Activated CD4-positive, alpha-beta T cell treated with anti-CD3 and anti-CD28 coated beads, Interleukin-2, amount 10 ng/mL, durations not matched to agents 7 days and 5 days (primary cell): ENCODE measurements around the gene C19orf85. TPM values are rescaled to one million over a fixed set of nuclear protein-coding genes. Genes with fewer than 3 reads are reported as not detected.
"Not testable (repeated sequence)": the region's sequence is repeated elsewhere in the genome, so short reads cannot be mapped to it uniquely, and the experiment has no call there.

Experiments
- CTCF ChIA-PET: fragments of 350-600 bp; sonication (Branson Sonifier 250); formaldehyde crosslinking; loops from one replicate; lab custom pipeline; 2021; ENCODE audit warnings: antibody characterized with exemption; lab: Charles Lee
- POLR2A ChIA-PET: fragments of 350-600 bp; sonication (Branson Sonifier 250); formaldehyde crosslinking; loops from one replicate; lab custom pipeline; 2021; ENCODE audit warnings: antibody characterized with exemption; lab: Charles Lee
- DNase-seq: peaks from one replicate; pipeline ENCODE4 v3.0.0-alpha.2; 2020
- H3K27ac Mint-ChIP-seq: one replicate; pipeline ENCODE4 v1.8.0; 2021; ENCODE audit warnings: mild to moderate bottlenecking, moderate library complexity, mixed read lengths
- H3K27me3 Mint-ChIP-seq: one replicate; pipeline ENCODE4 v1.8.0; 2021; ENCODE audit warnings: mixed read lengths
- H3K36me3 Mint-ChIP-seq: one replicate; pipeline ENCODE4 v1.8.0; 2021; ENCODE audit warnings: low read depth, mixed read lengths
- H3K4me1 Mint-ChIP-seq: one replicate; pipeline ENCODE4 v1.8.0; 2021; ENCODE audit warnings: mixed read lengths
- H3K4me3 Mint-ChIP-seq: one replicate; pipeline ENCODE4 v1.8.0; 2021; ENCODE audit warnings: mild to moderate bottlenecking, moderate library complexity, mixed read lengths
- H3K9me3 Mint-ChIP-seq: one replicate; pipeline ENCODE4 v1.8.0; 2021; ENCODE audit warnings: mixed read lengths
- total RNA-seq, 2 experiments: library from RNA; stranded (reverse); gene quantifications; one replicate each; pipeline ENCODE4 v1.2.3, GENCODE V29; 2021

Gene C19orf85
- not detected for total RNA-seq

DNA sequence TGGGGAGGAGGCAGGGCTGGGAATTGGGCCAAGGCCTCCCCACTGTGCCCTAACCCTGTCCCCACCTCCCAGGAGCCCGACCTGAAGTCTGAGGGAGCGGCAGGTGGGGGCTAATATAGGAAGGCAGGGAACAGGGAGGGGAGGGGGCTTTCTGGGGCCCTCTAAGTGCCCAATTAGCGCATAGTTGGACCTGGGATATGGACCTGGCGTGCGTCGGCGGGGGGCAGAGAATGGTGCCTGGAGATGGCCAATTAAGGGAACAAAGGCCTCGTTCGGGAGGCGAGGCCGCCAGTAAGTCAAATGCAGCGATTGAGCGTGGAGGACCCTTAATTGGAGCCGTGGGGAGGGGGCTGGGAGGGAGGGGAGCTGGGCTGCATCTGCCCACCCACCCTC, at the start of gene C19orf85:
TSS of gene C19orf85 (minus strand) at position 90 of the 393 bp plus-strand sequence. CDS start 197 bp downstream, outside the sequence.
- H3K36me3 Mint-ChIP-seq: no peaks in the 10 kb centered on the region
- no peak within 1 kb of the TSS for H3K4me3 Mint-ChIP-seq
- peaks cover 27% of the 10 kb centered on the region for H3K4me1 Mint-ChIP-seq
- POLR2A ChIA-PET: no interaction called here
- CTCF ChIA-PET: no interaction called here
- H3K27me3 Mint-ChIP-seq: peaks cover 2% of the 10 kb centered on the region
- H3K9me3 Mint-ChIP-seq: no peaks in the 10 kb centered on the region
- DNase-seq: no peak
- H3K27ac Mint-ChIP-seq: no peak within 1 kb of the TSS

DNA sequence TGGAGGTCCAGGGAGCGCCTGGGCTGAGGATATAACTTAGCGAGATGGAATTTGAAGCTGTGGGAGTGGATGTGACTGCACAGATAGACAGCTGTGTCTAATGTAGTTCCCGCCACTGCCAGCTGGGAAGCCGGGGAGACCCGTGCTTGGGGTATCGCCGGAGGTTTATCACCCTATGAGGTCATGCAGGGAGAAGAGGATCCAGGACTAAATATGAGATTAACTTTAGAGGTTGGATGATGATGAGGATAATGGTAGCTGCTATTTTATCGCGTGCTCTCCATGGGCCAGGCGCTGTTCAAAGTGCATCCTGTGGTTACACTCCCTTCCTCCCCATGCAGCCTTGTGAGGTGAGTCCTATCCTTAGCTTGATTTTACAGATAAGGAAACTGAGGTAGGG, 43.6 kb upstream of the C19orf85 start:
- Mint-ChIP-seq H3K27ac (no peak overlapping the region), H3K4me3 (no peak overlapping the region), H3K36me3 (peaks cover 7% of the 10 kb centered on the region), H3K4me1 (peaks cover 11% of the 10 kb centered on the region), H3K9me3 (peaks cover 2% of the 10 kb centered on the region), H3K27me3 (peaks cover 1% of the 10 kb centered on the region)
- no peak for DNase-seq
- CTCF ChIA-PET: interaction anchor here (0.7 to 1.8 kb wide), 2 partner anchors 132 to 367 kb away, joined by 4 to 8 read pairs; no protein-coding TSS in a partner anchor
- POLR2A ChIA-PET: no interaction called here

DNA sequence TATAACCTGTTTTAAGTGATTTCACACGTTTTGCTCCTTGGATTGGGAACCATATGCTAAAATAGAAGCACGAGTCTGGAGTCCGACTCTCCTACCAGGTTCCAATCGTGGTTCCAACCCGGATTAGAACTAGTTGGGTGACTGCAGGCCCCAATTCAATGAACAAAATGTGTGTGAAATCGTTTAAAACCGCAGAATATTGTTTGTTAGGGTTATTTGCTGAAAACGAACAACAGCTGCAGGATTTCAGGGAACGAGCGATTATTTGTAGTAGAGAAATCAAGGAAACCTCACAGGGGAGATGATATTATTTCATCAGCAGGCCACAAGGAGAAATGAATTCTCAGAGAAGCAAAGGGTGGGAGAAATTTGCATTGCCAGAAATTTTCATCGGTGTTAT, 40.4 kb upstream of the C19orf85 start:
- ChIA-PET POLR2A (no interaction called here), CTCF (interaction anchor here (1.2 to 2.6 kb wide), 11 partner anchors 11 to 149 kb away, joined by 4 to 19 read pairs (median 9); partner anchors contain the start of genes FIZ1, ISOC2, ZNF581 and ZNF628)
- H3K36me3 Mint-ChIP-seq: peaks cover 10% of the 10 kb centered on the region
- H3K9me3 Mint-ChIP-seq: peaks cover 8% of the 10 kb centered on the region
- H3K4me3 Mint-ChIP-seq: no peak overlapping the region
- DNase-seq: no peak
- H3K27ac Mint-ChIP-seq: no peak overlapping the region
- peaks cover 21% of the 10 kb centered on the region for H3K4me1 Mint-ChIP-seq
- H3K27me3 Mint-ChIP-seq: no peaks in the 10 kb centered on the region

DNA sequence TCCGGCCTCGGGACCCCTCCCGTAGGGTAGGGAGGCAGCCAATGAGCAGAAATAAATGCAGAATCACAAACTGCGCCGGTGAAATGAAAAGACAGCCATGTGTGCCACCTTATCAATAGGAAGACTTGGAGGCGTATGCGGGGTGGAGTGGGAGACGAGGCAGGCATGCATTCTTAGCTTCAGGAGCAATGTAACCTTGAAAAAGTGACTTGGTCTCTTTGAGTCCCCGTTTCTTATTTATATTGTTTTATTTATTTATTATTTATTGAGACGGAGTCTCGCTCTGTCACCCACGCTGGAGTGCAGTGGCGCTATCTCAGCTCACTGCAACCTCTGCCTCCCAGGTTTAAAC, 39.7 kb upstream of the C19orf85 start:
- H3K9me3 Mint-ChIP-seq: peaks cover 8% of the 10 kb centered on the region
- H3K4me3 Mint-ChIP-seq: peak overlapping the region; percentile 73
- DNase-seq: no peak
- ChIA-PET POLR2A (interaction anchor here (0.7 to 1.0 kb wide), 2 partner anchors 100 to 117 kb away, joined by 3 read pairs; no protein-coding TSS in a partner anchor), CTCF (interaction anchor here (0.6 to 2.6 kb wide), 44 partner anchors 8 to 386 kb away, joined by 3 to 22 read pairs (median 5); partner anchors contain the start of genes CCDC106, FIZ1, HSPBP1 and ISOC2)
- no peaks in the 10 kb centered on the region for H3K27me3 Mint-ChIP-seq
- H3K27ac Mint-ChIP-seq: no peak overlapping the region
- peaks cover 21% of the 10 kb centered on the region for H3K4me1 Mint-ChIP-seq
- H3K36me3 Mint-ChIP-seq: peaks cover 10% of the 10 kb centered on the region

DNA sequence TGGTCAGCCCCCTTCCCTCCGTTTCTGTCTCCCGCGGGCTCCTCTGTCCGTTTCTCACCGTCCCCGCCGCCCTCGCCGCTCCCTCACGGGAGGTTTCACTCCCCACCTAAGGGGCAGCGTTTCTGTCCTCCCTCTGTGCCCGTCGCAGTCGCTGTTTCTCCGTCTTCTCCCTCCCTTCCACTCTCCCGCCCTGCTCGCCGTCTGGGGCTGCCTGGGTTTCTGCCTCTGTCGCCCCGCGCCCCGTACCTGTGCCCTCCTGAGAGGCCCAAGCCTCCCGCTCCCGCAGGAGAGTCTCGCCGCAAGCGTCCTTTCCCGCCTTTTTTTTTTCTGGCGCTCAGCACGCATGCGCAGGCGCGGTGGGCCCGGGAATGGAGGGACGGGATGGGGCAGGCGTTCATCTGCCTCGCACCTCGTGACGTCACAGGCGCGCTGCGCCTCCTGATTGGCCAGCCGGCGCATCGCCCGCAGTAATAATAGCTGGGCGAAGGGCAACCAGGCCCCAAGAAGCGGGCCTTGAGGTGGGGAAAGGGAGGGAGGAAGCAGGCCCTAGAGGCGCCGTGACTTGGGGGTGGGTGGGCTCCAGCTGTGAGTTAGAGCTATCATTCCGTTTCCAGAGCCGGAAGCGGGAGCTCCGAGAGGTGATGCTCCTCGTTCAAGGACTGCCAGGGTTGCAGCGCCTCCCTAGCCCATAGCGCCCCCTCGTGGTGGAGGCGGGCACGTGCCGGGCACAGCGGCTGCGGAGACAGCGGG, 39.1 kb upstream of the C19orf85 start:
- peak overlapping the region; percentile 73 for H3K4me3 Mint-ChIP-seq
- no peaks in the 10 kb centered on the region for H3K27me3 Mint-ChIP-seq
- POLR2A ChIA-PET: interaction anchor here (0.7 to 1.0 kb wide), 2 partner anchors 100 to 117 kb away, joined by 3 read pairs; no protein-coding TSS in a partner anchor
- peak; percentile 92 for DNase-seq
- peaks cover 8% of the 10 kb centered on the region for H3K9me3 Mint-ChIP-seq
- peaks cover 21% of the 10 kb centered on the region for H3K4me1 Mint-ChIP-seq
- H3K27ac Mint-ChIP-seq: peak overlapping the region; percentile 92
- CTCF ChIA-PET: interaction anchor here (0.6 to 2.6 kb wide), 45 partner anchors 8 to 386 kb away, joined by 3 to 22 read pairs (median 5); partner anchors contain the start of genes CCDC106, FIZ1, HSPBP1 and ISOC2
- peaks cover 10% of the 10 kb centered on the region for H3K36me3 Mint-ChIP-seq

DNA sequence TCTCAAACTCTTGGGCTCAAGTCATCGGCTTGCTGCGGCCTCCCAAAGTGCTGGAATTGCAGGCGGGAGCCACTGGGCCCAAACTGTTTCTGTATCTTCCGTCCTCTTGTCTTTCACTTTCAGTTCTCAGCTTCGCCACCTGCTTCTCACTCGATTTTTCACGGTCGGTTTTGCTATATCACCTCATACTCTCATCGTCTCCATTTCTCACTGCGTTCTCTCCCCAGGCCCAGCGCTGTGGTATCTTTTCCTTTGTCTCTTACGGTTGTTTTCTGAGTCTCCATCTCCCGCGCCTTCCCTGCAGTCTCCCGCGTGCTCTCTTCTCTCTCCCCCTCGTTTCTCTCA, 38.6 kb upstream of the C19orf85 start:
- POLR2A ChIA-PET: no interaction called here
- H3K27ac Mint-ChIP-seq: peak overlapping the region; percentile 92
- peaks cover 21% of the 10 kb centered on the region for H3K4me1 Mint-ChIP-seq
- H3K4me3 Mint-ChIP-seq: peak overlapping the region; percentile 73
- H3K36me3 Mint-ChIP-seq: peaks cover 10% of the 10 kb centered on the region
- DNase-seq: no peak
- peaks cover 8% of the 10 kb centered on the region for H3K9me3 Mint-ChIP-seq
- no peaks in the 10 kb centered on the region for H3K27me3 Mint-ChIP-seq
- CTCF ChIA-PET: interaction anchor here (0.7 to 2.6 kb wide), 17 partner anchors 9 to 362 kb away, joined by 3 to 22 read pairs (median 8); partner anchors contain the start of genes ZNF581, ZNF628, ZNF784 and ZNF865

DNA sequence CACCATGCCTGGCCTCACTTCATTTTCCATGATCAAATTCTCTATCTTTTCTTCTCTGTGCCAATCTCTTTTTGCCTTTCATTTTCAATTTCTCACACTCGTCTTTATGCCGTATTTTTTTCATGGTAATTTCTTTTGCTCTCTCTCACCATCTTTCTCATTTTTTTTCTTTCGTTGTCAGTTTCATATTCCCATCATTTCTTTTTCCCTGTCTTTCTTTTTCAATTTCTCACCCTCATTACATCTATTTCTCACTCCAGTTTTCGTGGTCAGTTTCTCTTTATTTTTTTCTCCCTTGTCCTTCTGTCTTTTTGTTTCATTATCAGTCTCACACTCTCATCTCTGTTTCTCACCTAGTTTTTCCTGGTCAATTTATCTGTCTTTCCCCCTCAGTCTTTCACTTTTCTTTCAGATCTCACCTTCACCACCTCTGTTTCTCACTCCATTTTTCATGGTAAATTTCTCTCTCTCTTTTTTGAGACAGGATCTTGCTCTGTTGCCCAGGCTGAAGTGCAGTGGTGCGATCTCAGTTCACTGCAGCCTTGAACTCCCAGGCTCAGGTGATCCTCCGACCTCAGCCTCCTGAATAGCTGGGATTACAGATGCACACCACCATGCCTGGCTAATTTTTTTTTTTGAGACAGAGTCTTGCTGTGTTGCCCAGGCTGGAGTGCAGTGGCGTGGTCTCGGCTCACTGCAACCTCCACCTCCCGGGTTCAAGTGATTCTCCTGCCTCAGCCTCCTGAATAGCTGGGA, 37.8 kb upstream of the C19orf85 start:
- Mint-ChIP-seq H3K27ac (peak overlapping the region; percentile 21), H3K27me3 (no peaks in the 10 kb centered on the region), H3K9me3 (peaks cover 8% of the 10 kb centered on the region), H3K36me3 (peaks cover 10% of the 10 kb centered on the region), H3K4me3 (no peak overlapping the region), H3K4me1 (peaks cover 21% of the 10 kb centered on the region)
- DNase-seq: no peak
- ChIA-PET POLR2A (no interaction called here), CTCF (interaction anchor here (0.9 kb wide), 1 partner anchor 11 kb away, joined by 3 read pairs; no protein-coding TSS in a partner anchor)

DNA sequence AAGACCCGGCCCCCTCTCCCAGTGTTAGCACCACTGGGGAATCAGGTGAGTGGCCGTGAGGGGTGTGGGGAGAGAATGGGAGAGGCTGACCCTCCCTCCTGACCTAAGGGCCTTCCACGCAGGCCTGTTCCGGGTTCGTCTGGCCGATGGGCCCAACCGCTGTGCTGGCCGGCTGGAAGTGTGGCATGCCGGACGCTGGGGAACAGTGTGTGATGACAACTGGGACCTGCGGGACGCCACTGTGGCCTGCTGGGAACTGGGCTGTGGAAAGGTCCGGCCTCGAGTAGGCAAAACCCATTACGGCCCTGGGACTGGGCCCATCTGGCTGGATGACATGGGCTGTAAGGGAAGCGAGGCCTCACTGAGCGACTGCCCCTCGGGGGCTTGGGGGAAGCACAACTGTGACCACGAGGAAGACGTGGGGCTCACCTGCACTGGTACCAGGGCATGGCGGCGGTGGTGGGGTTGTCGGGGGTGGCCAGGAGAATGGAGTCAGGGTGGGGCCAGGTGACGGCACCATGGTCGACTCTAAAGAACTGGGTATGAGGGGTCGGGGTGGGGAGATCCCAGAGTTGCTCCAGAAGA, 35.9 kb upstream of the C19orf85 start:
- Mint-ChIP-seq H3K9me3 (peaks cover 8% of the 10 kb centered on the region), H3K4me1 (peaks cover 21% of the 10 kb centered on the region), H3K27me3 (no peaks in the 10 kb centered on the region), H3K36me3 (peaks cover 10% of the 10 kb centered on the region), H3K27ac (no peak overlapping the region), H3K4me3 (no peak overlapping the region)
- no peak for DNase-seq
- POLR2A ChIA-PET: no interaction called here
- CTCF ChIA-PET: interaction anchor here (0.9 kb wide), 1 partner anchor 15 kb away, joined by 3 read pairs; the partner anchor contains the start of gene NAT14

DNA sequence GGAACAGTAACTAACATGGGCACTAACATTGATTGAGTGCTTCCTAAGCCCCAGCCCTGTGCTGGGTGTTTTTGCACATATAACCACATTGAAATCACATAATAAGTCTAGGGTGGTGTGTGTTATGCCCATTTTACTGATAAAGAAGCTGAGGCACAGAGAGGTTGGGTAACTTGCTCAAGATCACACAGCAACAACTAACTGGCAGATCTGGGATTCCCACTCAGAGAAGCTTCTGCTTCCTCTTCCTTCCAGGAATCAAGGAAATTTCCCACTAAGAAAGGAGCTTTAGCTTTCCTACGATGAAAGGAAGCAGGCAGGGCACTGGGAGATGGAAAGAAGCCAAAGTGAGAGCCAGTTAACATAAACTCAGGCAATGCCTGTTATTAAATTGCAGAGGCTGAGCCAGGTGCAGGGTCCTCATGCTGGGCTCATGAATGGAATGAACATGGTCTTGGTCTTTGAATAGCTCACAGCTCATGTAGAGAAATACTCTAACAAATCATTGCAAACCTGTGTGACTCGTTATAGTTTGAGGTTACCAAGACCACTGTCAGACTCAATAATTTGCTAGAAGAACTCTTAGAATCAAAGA, 33.8 kb upstream of the C19orf85 start:
- Mint-ChIP-seq H3K4me3 (no peak overlapping the region), H3K4me1 (peaks cover 13% of the 10 kb centered on the region), H3K9me3 (peaks cover 8% of the 10 kb centered on the region), H3K27me3 (no peaks in the 10 kb centered on the region), H3K36me3 (peaks cover 6% of the 10 kb centered on the region), H3K27ac (no peak overlapping the region)
- CTCF ChIA-PET: interaction anchor here (0.8 to 1.6 kb wide), 4 partner anchors 21 to 134 kb away, joined by 3 to 9 read pairs (median 3); no protein-coding TSS in a partner anchor
- POLR2A ChIA-PET: no interaction called here
- no peak for DNase-seq

DNA sequence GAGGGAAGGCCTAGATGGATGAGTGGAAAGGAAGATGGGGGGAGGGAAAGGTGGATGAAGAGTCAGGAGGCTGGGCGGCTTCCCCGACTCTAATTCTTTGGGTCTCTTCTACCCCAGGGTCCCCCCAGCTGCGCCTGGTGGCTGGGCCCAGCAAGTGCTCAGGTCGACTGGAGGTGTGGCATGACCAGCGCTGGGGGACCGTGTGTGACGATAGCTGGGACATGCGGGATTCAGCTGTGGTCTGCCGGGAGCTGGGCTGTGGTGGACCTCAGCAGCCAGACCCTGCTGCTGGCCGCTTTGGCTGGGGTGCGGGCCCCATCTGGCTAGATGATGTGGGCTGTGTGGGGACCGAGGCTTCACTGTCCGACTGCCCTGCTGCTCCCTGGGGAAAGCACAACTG, 33.2 kb upstream of the C19orf85 start:
- ChIA-PET POLR2A (no interaction called here), CTCF (interaction anchor here (1.6 kb wide), 1 partner anchor 30 kb away, joined by 9 read pairs; no protein-coding TSS in a partner anchor)
- no peak overlapping the region for H3K27ac Mint-ChIP-seq
- H3K36me3 Mint-ChIP-seq: peaks cover 3% of the 10 kb centered on the region
- peaks cover 8% of the 10 kb centered on the region for H3K4me1 Mint-ChIP-seq
- peaks cover 5% of the 10 kb centered on the region for H3K9me3 Mint-ChIP-seq
- DNase-seq: no peak
- no peak overlapping the region for H3K4me3 Mint-ChIP-seq
- H3K27me3 Mint-ChIP-seq: no peaks in the 10 kb centered on the region

DNA sequence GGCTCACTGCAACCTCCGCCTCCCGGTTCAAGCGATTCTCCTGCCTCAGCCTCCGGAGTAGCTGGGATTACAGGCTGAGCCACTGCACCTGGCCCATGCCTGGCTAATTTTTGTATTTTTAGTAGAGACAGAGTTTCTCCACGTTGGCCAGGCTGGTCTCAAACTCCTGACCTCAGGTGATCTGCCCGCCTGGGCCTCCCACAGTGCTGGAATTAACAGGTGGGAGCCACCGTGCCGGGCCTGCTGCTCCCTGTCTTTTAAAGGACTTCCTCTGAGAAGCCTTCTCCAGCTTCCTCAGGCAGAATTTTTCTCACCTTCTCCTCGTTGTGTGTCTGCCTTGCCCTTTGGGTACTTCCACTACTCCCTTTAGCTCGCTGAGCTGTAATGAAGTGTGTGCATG, 32.3 kb upstream of the C19orf85 start:
- DNase-seq, H3K27me3 Mint-ChIP-seq, POLR2A ChIA-PET, H3K36me3 Mint-ChIP-seq, H3K4me3 Mint-ChIP-seq, H3K27ac Mint-ChIP-seq, H3K9me3 Mint-ChIP-seq, H3K4me1 Mint-ChIP-seq: not testable (repeated sequence)
- CTCF ChIA-PET: interaction anchor here (1.5 kb wide), 1 partner anchor 7 kb away, joined by 7 read pairs; no protein-coding TSS in a partner anchor
